OCI-LY1 (cell line): ENCODE measurements around the gene EVC.

ENCODE experiments used
- CTCF ChIP-seq: fragments of 200-600 bp; sonication (generic), shearing (Covaris generic); IDR thresholded peaks from 2 replicates; pipeline ENCODE4 v1.5.1; 2017; ENCODE audit warnings: mild to moderate bottlenecking, antibody characterized with exemption, low read length, moderate library complexity, mixed read lengths
- EZH2 ChIP-seq: fragments of 200-600 bp; sonication (generic), shearing (Covaris generic); IDR thresholded peaks from 2 replicates; pipeline ENCODE4 v1.8.0; 2017; ENCODE audit warnings: borderline replicate concordance, mixed run types, mild to moderate bottlenecking, antibody characterized with exemption, low read length, moderate library complexity, mixed read lengths

GRCh38 chr4:5825321-5826041 is 114.5 kb downstream of the EVC start:
- TF ChIP-seq CTCF (no peak), EZH2 (no peak)
